Ovary (tissue), 9 donors: ENCODE results near the gene FLCN. TPM values are rescaled to one million over a fixed set of nuclear protein-coding genes. Genes with fewer than 3 reads are reported as not detected.

Experiments used
- DNase-seq, 5 donors: peaks; one replicate each; pipeline ENCODE4 v3.0.0-alpha.2; 2019 to 2020
- H3K27ac ChIP-seq, 2 donors: fragments of 200-600 bp; one replicate each; pipeline versions ENCODE4 v1.5.1 to v1.8.0; 2019 to 2022
- H3K27me3 ChIP-seq: fragments of 200-600 bp; one replicate; pipeline ENCODE4 v1.8.0; 2022
- H3K36me3 ChIP-seq: fragments of 200-600 bp; sonication (generic); one replicate; pipeline ENCODE4 v1.5.1; 2019
- H3K4me1 ChIP-seq: one replicate; pipeline ENCODE4 v1.8.1; 2013; ENCODE audit warnings: mild to moderate bottlenecking, moderate library complexity; ENCODE audit not compliant: insufficient read depth
- H3K4me3 ChIP-seq: fragments of 200-600 bp; sonication (generic); one replicate; pipeline ENCODE4 v1.5.1; 2017
- H3K9me3 ChIP-seq, 2 donors: fragments of 200-600 bp in 1 of 2; sonication (generic) in 1 of 2; one replicate each; pipeline versions ENCODE4 v1.5.1 to v1.8.1; 2013 to 2019; ENCODE audit warnings: mild to moderate bottlenecking in 1 of 2, moderate library complexity in 1 of 2
- EP300 ChIP-seq: sonication (generic); formaldehyde crosslinking; IDR thresholded peaks from one replicate; pipeline ENCODE4 v1.6.1; 2017; ENCODE audit warnings: antibody characterized with exemption
- POLR2A ChIP-seq: fragments of 450-650 bp; IDR thresholded peaks from one replicate; pipeline ENCODE4 v1.6.1; 2017; ENCODE audit warnings: antibody characterized with exemption, mild to moderate bottlenecking, moderate library complexity
- WGBS, 3 donors: extraction: QIAGEN DNeasy Blood & Tissue Kit in 1 of 3; methylation state at CpG; one replicate each; pipeline versions ENCODE4 v1.1.5 to v1.1.7; 2013 to 2017; 5-methylcytosine and 5-hydroxymethylcytosine counted together
- intact Hi-C, 4 donors: fragments of 100-400 bp; cut with DNase I; formaldehyde crosslinking; loops; one replicate each; pipeline versions ENCODE4 v1.11.0 to v1.15.1; 2022 to 2023
- polyA plus RNA-seq, 2 donors: library from polyadenylated mRNA; stranded (reverse); fragments of 200-250 nt in 1 of 2; fragments of 350-450 nt in 1 of 2; fragmentation: Illumina TruSeq in 1 of 2; extraction: RNeasy Lipid Tissue Mini Kit (QIAGEN cat#74804) in 1 of 2; gene quantifications; one replicate each; pipeline ENCODE4 v1.2.3, GENCODE V29; 2013 to 2014
- total RNA-seq, 7 donors: library from RNA; depleted of rRNA in 2 of 7; stranded (reverse); fragments of >200 nt in 2 of 7; fragmentation: NEBNext Ultra II Directional in 3 of 7; extraction: Animal tissue kit (Norgen Biotek cat#: 25700) in 3 of 7; gene quantifications; one replicate each; pipeline versions ENCODE4 v1.1.0 to v1.2.4, GENCODE V29; 2016 to 2023
- TF ChIP-seq, protein P1 (sequence below), 3 donors: fragments of 450-650 bp in 2 of 3; fragments of 200-600 bp in 1 of 3; IDR thresholded peaks; one replicate each; pipeline versions ENCODE4 v1.5.1 to v1.8.0; 2016 to 2022; ENCODE audit warnings: antibody characterized with exemption in 3 of 3, mild to moderate bottlenecking in 1 of 3
- donor health status: DM: no; HTN: no; CAD: no; lungs with moderate emphysema.
- donor health status: DM: no; HTN: no; CAD: no.
- donor health status: Bipolar disorder and iron deficiency.
- donor health status: DM: yes; HTN: yes; CAD: no.
- donor health status: DM: no; HTN: no; CAD: no.
- donor health status: DM: yes; HTN: yes; CAD: no.

Gene FLCN
- total and polyA plus RNA-seq, 9 donors = 16.4 to 55.7 (median 42.7) TPM

DNA sequence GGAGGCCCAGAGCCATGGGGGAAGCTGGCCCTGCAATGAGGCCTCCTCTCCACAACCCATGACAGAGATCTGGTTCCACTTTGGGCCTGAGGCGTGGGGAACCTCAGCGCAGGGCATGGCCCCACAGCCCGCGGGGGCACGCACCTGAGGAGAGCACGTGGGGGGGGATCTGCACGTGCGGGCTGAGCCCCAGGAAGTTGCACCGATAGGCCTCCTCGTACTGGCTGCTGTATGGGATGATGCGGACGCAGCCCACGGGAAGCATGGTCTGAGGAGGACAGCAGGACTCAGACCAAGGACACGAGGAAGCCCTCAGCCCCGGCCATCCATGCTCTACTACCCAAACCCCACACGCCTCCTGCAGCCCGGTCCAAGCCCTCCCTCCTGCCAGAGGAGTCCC, 20.7 kb downstream of the FLCN start:
- no peaks in the 10 kb centered on the region for H3K36me3 ChIP-seq
- H3K4me1 ChIP-seq = no peaks in the 10 kb centered on the region
- H3K27me3 ChIP-seq = no peaks in the 10 kb centered on the region
- H3K4me3 ChIP-seq = no peak overlapping the region
- no peak for TF ChIP-seq EP300
- TF ChIP-seq, protein P1, sequence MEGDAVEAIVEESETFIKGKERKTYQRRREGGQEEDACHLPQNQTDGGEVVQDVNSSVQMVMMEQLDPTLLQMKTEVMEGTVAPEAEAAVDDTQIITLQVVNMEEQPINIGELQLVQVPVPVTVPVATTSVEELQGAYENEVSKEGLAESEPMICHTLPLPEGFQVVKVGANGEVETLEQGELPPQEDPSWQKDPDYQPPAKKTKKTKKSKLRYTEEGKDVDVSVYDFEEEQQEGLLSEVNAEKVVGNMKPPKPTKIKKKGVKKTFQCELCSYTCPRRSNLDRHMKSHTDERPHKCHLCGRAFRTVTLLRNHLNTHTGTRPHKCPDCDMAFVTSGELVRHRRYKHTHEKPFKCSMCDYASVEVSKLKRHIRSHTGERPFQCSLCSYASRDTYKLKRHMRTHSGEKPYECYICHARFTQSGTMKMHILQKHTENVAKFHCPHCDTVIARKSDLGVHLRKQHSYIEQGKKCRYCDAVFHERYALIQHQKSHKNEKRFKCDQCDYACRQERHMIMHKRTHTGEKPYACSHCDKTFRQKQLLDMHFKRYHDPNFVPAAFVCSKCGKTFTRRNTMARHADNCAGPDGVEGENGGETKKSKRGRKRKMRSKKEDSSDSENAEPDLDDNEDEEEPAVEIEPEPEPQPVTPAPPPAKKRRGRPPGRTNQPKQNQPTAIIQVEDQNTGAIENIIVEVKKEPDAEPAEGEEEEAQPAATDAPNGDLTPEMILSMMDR (IDR thresholded peaks at IDR 0.05) = no peak
- TF ChIP-seq POLR2A = no peak
- DNase-seq = no peak
- H3K27ac ChIP-seq = no peak overlapping the region
- no peaks in the 10 kb centered on the region for H3K9me3 ChIP-seq
- intact Hi-C loops = no loop called here
- WGBS, 3 donors = 75 to 86% (median 76%) methylated on average over 17 of the region's 17 CpGs

DNA sequence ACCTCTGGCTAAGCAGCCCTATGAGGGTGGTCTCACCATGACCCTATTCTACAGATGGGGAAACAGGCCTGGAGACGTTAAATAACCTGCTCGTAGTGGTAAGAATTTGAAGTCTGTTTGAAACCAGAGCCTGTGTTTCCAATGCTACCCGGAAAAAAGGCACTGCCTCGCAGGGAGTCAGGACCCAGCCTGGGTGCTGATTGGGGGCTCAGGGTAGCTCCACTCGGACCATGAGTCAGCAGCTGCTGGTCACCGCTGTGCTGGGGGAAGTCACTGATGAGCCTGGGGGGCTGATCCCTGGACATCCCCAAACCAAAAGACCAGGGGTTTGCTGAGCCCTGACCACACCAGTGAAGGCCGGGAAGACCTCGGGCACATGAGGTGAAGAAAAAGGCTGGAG, 21.4 kb downstream of the FLCN start:
- intact Hi-C loops = no loop called here
- DNase-seq = no peak
- no peaks in the 10 kb centered on the region for H3K9me3 ChIP-seq
- H3K4me1 ChIP-seq = no peaks in the 10 kb centered on the region
- no peak overlapping the region for H3K4me3 ChIP-seq
- WGBS, 3 donors = 79 to 86% (median 82%) methylated on average over 8 of the region's 8 CpGs
- no peak overlapping the region for H3K27ac ChIP-seq
- H3K36me3 ChIP-seq = no peaks in the 10 kb centered on the region
- TF ChIP-seq EP300 (no peak), POLR2A (no peak)
- TF ChIP-seq, protein P1 (IDR thresholded peaks at IDR 0.05) = no peak
- no peaks in the 10 kb centered on the region for H3K27me3 ChIP-seq

DNA sequence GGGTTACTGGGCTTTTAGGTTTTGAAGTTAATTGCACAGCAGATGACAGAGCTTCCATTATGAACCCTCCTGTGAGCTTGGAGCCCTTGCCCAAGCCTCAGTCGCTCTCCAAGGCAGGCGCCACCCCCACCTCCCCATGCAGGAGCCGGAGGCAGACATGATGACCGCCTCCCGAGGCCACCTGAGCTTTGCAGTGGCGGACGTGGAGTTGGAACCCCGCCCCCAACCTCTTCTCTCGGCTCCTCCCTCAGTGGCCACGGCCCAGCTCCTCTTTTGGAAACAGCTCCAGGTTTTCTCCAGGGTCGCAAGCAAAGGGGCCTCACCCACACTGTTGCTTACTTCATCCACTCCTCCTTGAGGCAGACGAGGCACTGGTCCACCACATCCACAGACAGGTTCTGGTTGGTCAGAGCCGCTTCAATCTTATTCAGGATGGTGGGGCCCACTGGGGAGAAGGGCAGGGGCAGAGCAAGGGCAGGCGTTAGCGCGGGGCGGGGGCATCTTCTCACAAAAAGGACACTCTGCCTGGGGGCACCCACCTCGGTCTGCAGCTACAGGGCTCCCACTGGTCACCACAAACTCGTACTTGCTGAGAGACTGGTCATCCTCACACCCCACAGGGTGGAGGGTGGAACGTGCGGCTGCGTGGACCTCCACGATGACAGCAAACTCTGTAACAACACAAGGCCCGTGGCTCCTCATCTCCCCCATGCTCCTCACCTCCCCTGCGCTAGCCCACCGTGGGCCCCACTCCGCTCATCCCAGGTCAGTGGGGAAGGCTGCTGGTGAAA, 22.1 kb downstream of the FLCN start:
- no peaks in the 10 kb centered on the region for H3K4me1 ChIP-seq
- no peak for DNase-seq
- H3K27ac ChIP-seq = no peak overlapping the region
- no peaks in the 10 kb centered on the region for H3K36me3 ChIP-seq
- no peak overlapping the region for H3K4me3 ChIP-seq
- H3K27me3 ChIP-seq = no peaks in the 10 kb centered on the region
- WGBS, 3 donors = 74 to 80% (median 75%) methylated on average over 27 of the region's 27 CpGs
- TF ChIP-seq, protein P1 (IDR thresholded peaks at IDR 0.05) = no peak
- TF ChIP-seq POLR2A (no peak), EP300 (no peak)
- H3K9me3 ChIP-seq = no peaks in the 10 kb centered on the region
- intact Hi-C loops = no loop called here

DNA sequence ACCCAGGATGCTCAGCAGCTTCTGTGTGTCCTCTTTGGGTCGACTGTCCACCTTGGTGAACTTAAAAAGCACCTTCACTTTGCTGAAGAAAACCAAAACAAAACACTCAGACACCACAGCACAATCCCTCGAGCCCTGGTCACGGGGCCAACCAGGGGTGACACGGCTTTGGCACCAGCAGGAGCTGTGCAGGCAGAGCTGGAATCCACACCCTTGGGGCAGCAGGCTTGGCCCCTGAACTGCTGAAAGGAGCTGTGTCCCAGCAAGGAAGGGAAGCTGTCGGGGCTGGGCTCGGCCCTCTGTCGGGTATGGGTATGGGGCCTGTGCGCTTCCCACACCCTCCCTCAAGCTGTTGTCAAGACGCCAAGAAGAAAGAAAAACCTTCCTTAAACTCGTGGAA, 23.2 kb downstream of the FLCN start:
- intact Hi-C loops = no loop called here
- Histone ChIP-seq H3K27ac (no peak overlapping the region), H3K27me3 (no peaks in the 10 kb centered on the region), H3K4me3 (no peak overlapping the region), H3K9me3 (no peaks in the 10 kb centered on the region), H3K4me1 (no peaks in the 10 kb centered on the region), H3K36me3 (no peaks in the 10 kb centered on the region)
- WGBS, 3 donors = 71 to 79% (median 72%) methylated on average over 10 of the region's 10 CpGs
- DNase-seq = no peak
- TF ChIP-seq EP300 (no peak), POLR2A (no peak)
- TF ChIP-seq, protein P1 (IDR thresholded peaks at IDR 0.05) = no peak
